ENCODE results near the gene TBC1D1.
A peak's percentile ranks its signal among the peaks of the same experiment; 100 is the strongest.

Gene TBC1D1

DNA sequence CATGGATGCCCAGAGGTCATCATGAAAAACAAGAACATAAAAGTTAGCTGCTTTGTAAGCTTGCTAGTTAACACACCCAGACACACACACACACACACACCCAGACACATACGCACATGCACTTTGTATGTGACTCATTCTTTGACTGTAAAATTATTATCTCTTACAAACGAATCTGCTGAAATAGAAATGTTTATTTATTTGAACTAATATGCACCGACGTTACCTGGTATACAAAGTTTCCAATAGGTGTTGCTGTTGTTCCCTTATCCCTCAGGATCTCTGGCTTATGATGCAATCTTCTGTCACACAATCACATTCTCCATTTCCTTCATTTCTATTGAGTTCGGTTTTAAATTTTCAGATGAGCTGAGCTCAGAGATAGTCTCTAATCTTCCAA, 278.6 kb downstream of the TBC1D1 start:
- no peak for DNase-seq (ENCODE audit: low read depth in 2 of 2)

- DNase-seq (ENCODE audit: low read depth in 2 of 2) = no peak
Measured at GRCh38 chr4:38170338-38171169, 279.7 kb downstream of the TBC1D1 start.

DNA sequence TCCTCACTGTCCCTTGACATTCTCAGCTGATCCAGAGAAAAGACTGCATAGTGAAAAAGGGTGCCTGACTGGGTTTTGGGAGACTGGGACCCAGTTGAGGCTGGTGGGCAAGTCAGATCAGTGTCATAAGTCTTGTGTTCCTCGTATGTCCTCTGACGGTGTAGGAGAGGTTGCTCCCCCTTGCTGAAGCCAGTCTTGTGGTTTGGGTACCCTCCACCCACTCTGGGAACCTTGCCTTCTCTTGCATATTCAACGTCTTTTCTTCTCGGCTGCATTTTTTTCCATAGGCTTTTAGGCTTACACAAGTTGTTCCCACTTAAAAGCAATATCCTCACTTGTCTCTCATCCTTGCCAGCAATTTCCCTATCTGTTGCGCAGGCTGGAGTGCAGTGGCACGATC, 281.2 kb downstream of the TBC1D1 start:
- DNase-seq (ENCODE audit: low read depth in 2 of 2) = no peak

- DNase-seq (ENCODE audit: low read depth in 2 of 2) = no peak
Measured at GRCh38 chr4:38173935-38174518, 283.1 kb downstream of the TBC1D1 start.

- DNase-seq (ENCODE audit: low read depth in 2 of 2) = no peak
Measured at GRCh38 chr4:38174801-38175200, 283.9 kb downstream of the TBC1D1 start.

DNA sequence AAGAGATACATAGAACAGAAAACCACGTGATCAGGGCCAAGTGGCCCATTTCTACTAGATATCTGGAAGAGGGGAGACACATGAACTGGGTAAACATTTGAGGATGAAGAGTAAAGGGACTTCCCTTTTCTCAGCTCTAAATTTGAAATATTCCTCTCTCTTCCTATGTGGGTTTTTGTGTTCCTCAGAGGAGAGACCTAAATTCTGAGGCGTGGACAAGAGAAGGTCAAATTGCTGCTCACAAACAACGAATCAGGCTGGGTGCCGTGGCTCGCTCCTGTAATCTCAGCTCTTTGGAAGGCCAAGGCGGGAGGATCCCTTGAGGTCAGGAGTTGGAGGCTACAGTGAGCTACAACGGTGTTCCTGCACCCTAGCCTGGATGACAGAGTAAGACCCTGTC, 285.3 kb downstream of the TBC1D1 start:
- no peak for DNase-seq (ENCODE audit: low read depth in 2 of 2)

- DNase-seq (ENCODE audit: low read depth in 2 of 2) = peak; percentile 12 to 39
Measured at GRCh38 chr4:38177035-38177546, 286.2 kb downstream of the TBC1D1 start.

DNA sequence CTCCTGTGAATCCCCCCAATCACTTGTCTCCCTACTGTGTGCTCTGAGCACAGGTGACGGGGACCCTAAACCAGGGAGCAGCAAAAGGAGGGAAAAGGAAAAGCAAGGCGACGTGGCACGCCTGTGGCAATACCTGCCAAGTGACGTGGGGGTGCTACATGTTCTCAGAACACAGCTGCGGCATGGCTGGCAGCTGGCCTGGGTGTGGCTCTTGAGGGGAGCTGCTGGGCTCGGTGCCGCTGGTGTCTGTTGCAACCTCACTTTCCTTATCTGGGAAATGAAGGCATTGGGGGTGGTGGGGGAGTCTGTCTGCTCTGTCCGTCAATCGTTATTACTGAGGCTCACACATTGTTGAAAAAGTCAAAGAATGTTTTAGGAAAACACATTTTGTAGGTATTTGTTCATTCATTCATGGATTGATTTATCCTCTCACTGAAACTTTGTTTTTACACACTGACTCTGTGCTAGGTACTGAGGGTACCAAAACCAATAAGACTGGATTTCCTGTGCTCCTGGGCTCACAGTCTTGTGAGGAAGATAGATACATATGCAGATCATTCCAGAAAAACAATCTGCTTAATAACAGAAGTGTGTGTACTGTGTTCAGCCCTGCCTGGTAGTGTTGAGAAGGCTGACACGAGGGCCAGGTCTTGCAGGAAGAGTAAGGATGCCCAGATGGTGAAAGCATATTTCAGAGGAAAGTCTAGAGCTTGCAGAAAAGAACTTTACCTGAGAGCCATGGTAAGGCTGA, 286.9 kb downstream of the TBC1D1 start:
- DNase-seq (ENCODE audit: low read depth in 2 of 2) = no peak

DNA sequence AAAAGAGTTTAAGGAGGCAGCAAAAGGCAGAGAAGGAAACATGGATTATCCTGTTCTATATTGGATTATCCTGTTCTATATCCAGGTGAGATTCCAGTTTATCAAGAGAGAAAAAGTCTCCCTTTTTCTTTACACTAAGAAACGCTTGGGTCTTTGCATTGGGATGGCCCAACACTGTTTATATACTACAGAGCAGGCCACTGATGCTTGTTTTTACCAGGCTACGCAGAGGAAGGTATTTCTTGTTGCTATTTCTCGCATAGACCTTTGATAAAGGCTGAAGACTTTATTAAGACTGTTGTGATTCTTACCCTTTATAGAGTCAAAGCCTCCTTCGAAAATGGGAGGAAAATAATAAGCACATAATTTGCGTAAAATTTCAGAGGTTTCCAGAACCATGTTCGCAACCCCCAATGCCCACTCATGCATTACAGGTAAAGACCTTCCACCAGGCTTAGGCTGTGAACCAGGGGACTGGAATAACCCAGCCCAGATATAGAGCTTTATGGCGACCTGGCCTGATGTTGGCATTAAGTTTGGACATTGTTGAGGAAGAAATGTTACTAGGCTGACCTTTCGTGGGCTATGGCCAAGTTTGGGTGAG, 287.6 kb downstream of the TBC1D1 start:
- no peak for DNase-seq (ENCODE audit: low read depth in 2 of 2)

- peak; percentile 55 to 56 for DNase-seq (ENCODE audit: low read depth in 2 of 2)
Measured at GRCh38 chr4:38179690-38180377, 288.9 kb downstream of the TBC1D1 start.

- DNase-seq (ENCODE audit: low read depth in 2 of 2) = no peak
Measured at GRCh38 chr4:38180456-38180855, 289.6 kb downstream of the TBC1D1 start.

DNA sequence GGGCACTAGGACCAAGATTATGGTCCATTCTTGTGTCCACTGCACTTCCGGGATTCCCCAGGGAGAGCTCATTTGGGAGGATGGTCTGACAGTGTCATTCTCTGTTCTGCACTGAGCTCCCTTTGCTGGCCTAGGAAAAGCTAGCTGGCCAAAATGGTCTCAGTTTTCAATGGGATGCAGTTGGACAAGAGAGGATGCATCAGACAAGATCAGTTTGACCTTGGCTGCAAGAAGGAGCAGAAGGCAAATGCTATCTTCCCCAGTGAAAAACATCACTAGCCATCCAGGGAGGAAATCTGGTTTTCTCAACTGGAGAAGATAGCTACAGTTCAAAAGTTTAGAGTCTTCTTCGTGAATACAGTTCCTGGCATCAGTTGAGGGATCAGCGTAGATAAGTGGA, 290.4 kb downstream of the TBC1D1 start:
- no peak for DNase-seq (ENCODE audit: low read depth in 2 of 2)

GRCh38 chr4:38182334-38182998, 291.6 kb downstream of the TBC1D1 start:
- no peak for DNase-seq (ENCODE audit: low read depth in 2 of 2)

GRCh38 chr4:38184404-38184803, 293.5 kb downstream of the TBC1D1 start:
- DNase-seq (ENCODE audit: low read depth in 2 of 2) = no peak

GRCh38 chr4:38185406-38186144, 294.7 kb downstream of the TBC1D1 start:
- no peak for DNase-seq (ENCODE audit: low read depth in 2 of 2)

DNA sequence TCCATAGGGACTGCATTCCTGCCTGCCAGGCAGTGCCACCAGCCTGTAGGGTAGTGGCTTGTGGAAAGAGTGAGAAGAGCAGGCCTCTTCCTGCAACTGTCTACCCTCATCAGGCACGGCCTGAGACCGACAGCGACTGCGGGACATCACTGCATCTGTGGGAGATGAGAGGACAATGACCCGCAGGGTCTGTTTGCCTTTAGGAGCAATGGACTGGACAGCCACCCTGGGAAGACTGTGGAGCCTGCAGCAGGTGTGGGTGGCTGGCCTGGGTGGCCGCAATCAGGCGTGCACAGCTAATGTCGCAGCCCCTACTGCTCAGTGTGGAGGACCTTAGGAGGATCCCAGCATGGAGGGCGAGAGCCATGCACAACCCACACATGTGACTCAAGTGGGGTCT, 297.3 kb downstream of the TBC1D1 start:
- DNase-seq (ENCODE audit: low read depth in 2 of 2) = no peak

DNA sequence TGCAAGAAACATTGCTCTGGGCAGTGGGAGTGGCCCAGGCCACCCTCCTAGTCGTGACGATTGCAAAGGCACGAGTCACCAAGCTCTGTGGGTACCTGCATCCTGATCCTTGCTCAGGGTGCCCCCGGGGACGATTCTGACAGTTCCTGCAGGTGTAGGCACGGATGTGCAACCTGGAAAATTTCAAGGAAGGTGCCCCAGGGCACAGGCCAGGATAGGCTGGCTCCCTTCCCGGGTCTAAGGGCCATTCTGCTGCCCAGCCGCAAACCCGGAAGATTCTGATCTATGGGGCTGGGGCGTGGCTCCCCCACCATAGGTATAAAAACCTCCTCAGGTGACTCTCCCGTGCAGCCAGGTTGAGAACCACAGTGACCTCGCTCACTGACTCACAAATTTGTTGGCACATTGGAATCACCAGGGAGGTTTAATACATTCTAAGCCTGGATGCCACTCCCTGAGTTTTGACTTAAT, 297.8 kb downstream of the TBC1D1 start:
- no peak for DNase-seq (ENCODE audit: low read depth in 2 of 2)
